HS-27A (cell line): ENCODE measurements around the gene SLC35F6.
A peak's percentile ranks its signal among the peaks of the same experiment; 100 is the strongest.

Experiments
- DNase-seq: peaks from one replicate; pipeline ENCODE4 v3.0.0-alpha.2; 2012; ENCODE audit warnings: low read depth, missing footprints

The SLC35F6 gene

DNA sequence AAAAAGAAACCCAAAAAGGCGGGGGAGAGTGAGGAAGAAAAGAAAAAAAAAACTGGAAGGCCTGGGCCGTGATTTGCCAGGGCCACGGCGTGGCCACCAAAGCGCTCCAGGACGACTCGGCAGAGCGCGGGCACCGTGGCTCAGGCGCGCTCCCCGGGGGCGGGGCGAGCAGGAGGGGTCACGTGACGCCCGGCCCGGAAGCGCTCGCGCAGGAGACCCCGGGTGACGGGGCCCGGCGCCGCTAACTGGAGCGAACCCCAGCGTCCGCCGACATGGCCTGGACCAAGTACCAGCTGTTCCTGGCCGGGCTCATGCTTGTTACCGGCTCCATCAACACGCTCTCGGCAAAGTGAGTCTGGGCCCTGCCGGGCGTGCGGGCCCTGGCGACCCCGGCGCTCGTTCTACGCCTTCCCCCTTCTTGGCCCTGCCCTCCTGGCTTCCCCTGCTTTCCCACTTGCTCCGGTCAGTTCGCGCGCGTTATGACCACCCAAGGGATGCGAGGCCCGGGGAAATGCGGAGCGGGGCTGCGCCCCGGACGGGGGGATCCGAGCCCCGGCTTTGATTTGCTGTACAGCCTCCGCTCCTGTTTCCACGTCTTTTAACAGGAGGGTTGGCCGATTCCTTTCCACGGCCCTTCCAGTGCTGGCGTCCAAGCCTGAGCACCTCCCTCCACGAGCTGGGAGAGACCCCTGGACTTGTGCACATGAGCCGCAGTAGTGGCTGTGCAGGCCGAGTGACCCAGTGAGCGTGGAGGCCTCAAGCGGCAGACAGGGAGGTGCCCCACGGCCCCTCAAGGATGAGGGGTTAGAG lies at the start of gene SLC35F6:
SLC35F6 (plus strand) TSS at position 207 of the 810 bp plus-strand sequence; CDS start at position 273, 66 bp downstream.
- no peak for DNase-seq

- DNase-seq, result no peak
Measured at GRCh38 chr2:26715528-26716270, 48.4 kb upstream of the SLC35F6 start.

DNA sequence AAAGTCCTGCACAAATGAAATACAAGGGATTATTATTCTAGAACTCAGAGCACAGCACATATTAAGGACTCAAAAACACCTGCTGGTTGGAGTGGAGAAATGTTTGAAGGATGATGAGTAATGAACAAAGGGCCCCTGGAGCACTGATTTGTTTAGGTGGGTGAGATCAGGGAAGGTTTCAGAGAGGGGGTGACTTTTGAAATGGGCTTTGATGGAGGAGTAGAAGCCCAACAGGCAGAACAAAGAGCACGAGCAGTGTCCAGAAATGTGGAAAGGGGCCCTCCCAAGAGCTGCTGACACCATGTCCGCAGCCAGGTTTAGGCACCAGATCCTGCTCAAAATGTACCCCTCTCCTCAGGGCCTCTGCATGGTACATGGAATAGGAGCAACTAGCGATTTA lies 47.7 kb upstream of the SLC35F6 start:
- DNase-seq, result no peak

DNA sequence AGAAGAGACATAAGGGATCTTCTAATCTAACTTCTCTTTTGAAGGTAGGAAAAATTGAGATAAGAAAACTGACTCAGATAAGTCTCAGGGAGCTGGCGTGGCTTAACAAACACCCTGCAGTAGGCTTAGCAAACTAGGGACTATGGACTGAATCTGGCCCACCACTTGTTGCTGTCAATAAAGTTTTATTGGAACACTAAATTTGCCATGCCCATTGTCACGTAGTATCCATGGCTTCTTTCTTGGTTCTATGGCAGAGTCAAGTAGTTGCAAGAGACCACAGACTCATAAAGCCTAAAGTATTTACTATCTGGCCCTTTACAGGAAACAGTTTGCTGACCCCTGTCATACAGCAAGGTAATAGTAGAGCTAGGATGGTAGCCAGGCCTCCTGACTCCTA lies 47.3 kb upstream of the SLC35F6 start:
- no peak for DNase-seq

DNA sequence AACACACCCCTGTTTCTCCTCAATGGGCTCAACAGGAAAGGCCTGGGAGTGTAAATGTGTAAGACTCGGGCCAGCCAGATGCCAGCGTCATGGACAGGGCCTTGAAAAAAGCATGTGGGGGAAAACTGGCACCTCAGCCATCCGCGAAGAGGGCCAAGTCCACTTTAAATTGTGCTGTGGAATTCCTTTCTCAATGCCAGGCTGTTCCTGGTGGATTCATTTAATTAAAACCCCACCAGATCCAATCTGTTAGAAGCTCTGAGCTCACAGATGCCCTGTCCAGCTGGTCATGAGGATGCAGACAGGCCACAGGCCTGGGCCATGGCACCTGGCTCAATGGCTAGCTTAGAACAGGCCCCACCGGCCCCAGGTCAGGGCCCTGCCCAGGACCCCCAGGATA lies 46.7 kb upstream of the SLC35F6 start:
- no peak for DNase-seq

GRCh38 chr2:26718949-26719686 lies 45.0 kb upstream of the SLC35F6 start:
- DNase-seq, result no peak

DNA sequence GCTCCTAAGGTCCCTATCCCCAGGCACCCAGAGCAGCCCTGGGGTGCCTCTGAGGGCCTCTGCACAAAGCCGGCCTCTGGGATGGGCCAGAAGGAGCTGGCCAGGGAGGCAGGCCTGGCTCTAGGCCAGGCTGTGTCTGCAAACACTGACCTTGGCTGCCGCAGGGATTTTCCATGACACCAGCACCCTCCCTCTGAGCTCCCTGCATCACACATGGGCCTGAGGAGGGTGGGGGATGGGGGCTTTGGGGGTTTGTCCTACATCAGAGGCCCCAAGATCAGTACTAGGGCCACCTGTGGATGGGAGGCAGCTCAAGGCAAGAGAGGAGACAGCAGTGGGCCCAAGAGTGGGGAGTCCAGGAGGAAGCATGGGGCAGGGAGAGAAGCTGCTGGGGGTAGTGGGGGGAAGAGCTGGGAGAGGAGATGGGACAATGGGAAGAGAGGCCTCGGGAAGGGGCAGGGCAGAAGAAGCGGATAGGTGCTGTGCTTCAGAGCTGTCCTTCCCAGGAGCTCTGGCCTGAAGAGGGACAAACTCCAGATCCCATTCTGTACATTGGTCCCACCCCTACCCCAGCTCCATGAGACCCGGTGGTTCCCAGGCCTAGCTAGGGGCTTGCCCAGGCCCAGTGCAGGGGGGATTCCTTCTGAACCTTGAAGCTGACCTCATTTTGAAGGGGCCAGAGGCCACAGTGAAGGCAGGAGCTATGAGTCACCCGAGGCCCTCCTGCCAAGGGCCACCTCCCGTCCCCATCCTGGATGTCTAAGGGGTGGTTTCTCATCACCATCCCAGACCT lies 43.6 kb upstream of the SLC35F6 start:
- no peak for DNase-seq

- no peak for DNase-seq
Measured at GRCh38 chr2:26721115-26722032, 42.7 kb upstream of the SLC35F6 start.

DNA sequence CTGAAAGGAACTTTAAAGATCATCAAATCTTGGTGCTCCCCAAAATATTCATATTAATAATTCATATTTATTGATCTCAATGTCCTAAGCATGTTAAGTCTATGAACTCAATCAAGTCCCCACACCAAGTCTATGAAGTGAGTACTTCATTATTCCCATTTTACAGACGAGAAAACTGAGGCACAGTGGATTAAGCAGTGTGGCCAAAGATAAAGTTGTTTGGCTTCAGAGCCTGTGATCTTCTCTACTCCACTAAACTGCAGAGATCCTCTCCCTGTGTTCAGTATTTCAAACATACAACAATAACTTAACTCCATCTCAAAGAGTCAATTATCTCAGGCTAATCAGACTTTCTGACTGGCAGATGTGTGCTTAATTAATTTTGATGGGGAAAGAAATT lies 41.8 kb upstream of the SLC35F6 start:
- DNase-seq, result no peak

DNA sequence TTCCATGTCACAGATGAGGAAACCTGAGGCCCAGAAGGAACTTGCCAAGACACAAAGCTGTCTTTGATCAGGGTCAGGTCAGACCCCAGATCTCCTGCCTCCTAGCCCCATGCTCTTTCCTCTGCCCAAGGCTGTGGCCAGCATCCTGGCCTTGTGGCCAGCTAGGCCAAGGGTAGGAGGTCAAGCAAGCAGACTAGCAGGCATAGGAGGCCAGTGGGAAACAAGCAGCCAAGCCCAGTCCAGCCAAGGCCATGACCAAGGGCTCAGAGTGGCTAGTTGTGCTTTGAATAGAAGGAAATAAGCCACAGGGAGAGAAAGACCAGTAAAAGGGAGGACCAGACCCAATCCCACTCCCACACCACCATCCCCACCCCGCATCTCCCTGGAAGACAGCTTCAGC lies 41.2 kb upstream of the SLC35F6 start:
- DNase-seq, result no peak

DNA sequence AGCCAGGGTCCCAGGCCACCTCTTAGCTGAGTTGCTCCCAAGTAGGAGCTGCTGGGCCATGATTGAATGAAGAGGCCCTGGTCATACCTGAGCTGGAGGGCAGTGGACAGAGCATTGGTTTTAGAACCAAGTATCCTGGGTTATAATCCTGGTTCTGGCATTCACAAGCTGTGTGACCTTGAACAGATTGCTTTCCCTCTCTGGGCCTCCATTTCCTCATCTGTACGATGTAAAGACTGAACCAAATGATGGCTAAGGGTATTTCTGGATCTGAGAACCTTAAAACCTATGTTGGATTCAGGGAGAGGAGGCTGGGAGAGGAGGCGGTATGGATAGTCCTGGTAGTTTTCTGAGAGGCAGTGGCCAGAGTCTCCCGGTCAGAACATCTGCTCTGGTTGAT lies 40.6 kb upstream of the SLC35F6 start:
- no peak for DNase-seq

GRCh38 chr2:26723991-26724750 lies 39.9 kb upstream of the SLC35F6 start:
- DNase-seq, result peak; percentile 78

DNA sequence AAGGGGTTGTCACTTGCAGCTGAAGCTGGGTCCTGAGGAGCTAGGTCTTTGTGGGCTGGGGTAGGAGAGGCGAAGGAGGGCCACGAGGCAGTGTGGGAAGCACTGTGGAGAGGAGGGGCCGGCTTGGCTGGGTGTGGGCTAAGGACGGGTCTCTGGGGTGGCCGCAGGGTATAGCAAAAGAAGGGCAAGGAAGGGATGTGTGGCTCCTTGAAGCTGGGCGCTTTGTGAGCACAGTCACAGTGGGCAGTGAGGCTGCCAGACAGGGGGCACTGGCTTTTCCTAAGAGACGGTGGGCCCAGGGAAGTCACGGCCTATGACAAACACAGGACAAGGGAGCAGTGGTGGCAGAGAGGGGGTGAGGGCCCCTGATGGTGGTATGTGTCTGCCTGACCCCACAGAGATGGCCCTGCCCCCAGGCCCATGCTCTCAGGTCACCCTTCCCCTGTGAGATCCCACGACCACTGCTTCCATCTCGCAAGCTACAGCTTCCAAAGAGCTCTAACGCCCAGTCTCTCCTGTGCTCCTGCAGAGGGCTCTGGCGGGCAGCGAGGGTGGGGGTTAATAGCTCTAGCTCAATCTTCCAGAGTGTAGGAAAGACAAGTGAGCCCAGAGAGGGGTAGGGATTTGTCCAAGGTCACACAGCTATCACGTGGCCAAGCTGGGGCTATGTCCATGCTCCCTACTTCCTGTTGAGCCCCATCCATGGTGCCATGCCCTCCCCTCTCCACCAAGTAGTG lies 39.1 kb upstream of the SLC35F6 start:
- no peak for DNase-seq

- no peak for DNase-seq
Measured at GRCh38 chr2:26725521-26725820, 38.6 kb upstream of the SLC35F6 start.

- DNase-seq, result no peak
Measured at GRCh38 chr2:26726228-26726627, 37.9 kb upstream of the SLC35F6 start.

- no peak for DNase-seq
Measured at GRCh38 chr2:26727641-26728561, 36.2 kb upstream of the SLC35F6 start.

DNA sequence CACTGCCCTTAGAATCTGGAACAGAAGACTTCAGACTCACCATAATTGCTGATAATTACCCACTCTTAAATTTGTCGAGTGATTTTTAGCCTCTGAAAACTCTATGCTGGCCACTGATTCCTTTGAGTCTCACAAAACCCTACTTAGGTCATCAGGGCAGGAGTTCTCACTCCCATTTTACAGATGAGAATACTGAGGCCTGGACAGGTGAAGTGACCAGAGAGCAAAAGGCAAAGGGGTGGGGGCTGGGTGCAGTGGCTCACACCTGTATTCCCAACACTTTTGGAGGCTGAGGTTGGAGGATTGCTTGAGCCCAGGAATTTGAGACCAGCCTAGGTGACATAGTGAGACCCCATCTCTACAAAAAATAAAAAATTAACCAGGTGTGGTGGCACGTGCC lies 34.8 kb upstream of the SLC35F6 start:
- no peak for DNase-seq

GRCh38 chr2:26730549-26731344 lies 33.3 kb upstream of the SLC35F6 start:
- DNase-seq, result no peak
